GM12872 (cell line): ENCODE measurements around the gene SIRPD.

Experiments
- CTCF ChIP-seq: IDR thresholded peaks from 3 replicates; pipeline ENCODE4 v1.5.1; 2011; ENCODE audit warnings: low read depth, mild to moderate bottlenecking, low read length, moderate library complexity; ENCODE audit not compliant: insufficient read depth

The SIRPD gene

GRCh38 chr20:1576641-1577040, 19.1 kb upstream of the SIRPD start:
- TF ChIP-seq CTCF, result no peak

- no peak for TF ChIP-seq CTCF
Measured at GRCh38 chr20:1569415-1569881, 11.9 kb upstream of the SIRPD start.

GRCh38 chr20:1568163-1568490, 10.6 kb upstream of the SIRPD start:
- TF ChIP-seq CTCF, result no peak

- TF ChIP-seq CTCF, result no peak
Measured at GRCh38 chr20:1567392-1568162, 10.1 kb upstream of the SIRPD start.

GRCh38 chr20:1566701-1567100, 9.2 kb upstream of the SIRPD start:
- TF ChIP-seq CTCF, result no peak

- TF ChIP-seq CTCF, result no peak
Measured at GRCh38 chr20:1565461-1565860, 8.0 kb upstream of the SIRPD start.

- TF ChIP-seq CTCF, result no peak
Measured at GRCh38 chr20:1563598-1563997, 6.1 kb upstream of the SIRPD start.

GRCh38 chr20:1562622-1563021, 5.1 kb upstream of the SIRPD start:
- no peak for TF ChIP-seq CTCF
